ENCODE measurements around the gene GOLIM4.

GOLIM4 gene

DNA sequence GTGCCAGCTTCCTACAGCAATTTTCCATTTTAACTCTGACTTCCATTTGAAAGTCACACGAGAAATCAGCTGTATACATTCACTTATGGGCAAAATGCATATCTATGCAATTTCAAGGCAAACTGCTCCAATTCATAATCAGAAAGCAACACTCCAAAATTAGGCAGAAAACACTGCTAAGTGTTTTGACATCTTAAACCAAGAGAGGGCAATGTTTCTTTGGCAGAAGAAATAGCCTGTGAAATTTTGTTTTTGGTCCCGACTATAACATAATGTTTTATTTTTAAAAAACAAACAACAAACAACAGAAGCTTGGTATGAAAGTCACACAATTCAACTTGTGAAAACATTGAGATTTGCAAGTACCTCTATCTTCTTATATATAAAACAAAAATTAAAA lies 42.6 kb downstream of the GOLIM4 start:
- peak; percentile 13 for DNase-seq (ENCODE audit: low read depth)
- peak; percentile 53 for TF ChIP-seq CTCF (conservative IDR thresholded peaks at IDR 0.05; ENCODE audit: low read length)
- H3K4me3 ChIP-seq (ENCODE audit: low read length) = no peak overlapping the region

DNA sequence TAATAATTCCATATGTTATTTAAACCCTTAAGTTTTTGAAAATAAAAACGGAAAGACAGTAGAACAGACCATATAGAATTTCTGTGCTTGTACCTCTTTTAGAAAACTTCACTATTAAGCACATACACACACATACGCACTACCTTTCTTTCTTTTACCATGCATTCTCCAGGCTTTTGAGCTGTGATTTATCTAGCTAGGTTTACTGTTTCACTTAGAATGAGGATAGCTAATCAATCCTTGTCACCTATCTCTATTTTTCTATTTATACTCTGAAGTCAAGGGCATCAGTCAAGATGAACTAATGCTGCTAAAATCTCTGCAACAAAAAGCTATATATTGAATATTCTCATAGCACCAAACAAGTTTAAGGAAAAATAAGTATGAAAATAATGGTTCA lies 43.2 kb downstream of the GOLIM4 start:
- DNase-seq (ENCODE audit: low read depth) = no peak
- H3K4me3 ChIP-seq (ENCODE audit: low read length) = no peak overlapping the region
- no peak for TF ChIP-seq CTCF (conservative IDR thresholded peaks at IDR 0.05; ENCODE audit: low read length)

DNA sequence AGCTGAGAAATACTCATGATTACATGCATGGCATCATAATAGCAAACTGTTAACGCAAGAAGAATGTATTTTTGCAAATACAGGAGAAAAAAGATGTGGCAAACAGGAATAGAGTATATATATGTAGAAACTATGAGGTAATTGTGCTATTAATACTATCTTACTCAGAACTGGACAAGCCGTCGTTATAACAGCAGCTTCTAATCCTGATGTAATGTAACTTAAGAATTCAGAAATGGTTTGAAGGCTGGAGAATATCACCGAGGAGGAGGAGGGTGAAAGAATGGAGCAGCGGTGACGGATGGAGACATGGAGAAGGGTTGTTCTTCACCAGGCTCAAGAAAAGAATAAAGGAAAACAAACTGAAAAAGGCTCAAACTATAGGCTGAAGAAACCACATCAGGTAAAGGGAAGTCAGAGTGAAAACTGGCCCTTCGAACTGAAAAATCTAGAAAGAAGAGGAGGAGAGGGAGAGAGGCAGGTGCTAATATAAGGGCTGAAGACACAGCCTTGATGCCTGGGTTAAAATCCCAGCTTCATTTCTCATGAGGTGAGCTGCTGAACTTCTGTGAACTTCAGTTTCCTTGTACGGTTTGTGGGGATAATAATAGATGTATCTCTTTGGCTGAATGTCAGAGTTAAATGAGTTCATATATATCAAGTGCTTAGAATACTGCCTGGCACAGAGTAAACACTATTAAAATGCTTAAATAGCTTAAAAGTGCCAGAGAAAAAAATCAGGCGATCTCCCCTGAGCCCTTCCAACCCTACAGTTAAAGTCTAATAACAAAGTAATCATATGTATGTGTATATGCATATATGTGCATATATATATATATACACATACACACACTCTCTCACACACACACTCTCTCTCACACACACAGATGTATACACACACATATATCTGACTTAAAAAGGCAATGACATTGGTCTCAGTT lies 43.9 kb downstream of the GOLIM4 start:
- peak; percentile 69 for DNase-seq (ENCODE audit: low read depth)
- no peak for TF ChIP-seq CTCF (conservative IDR thresholded peaks at IDR 0.05; ENCODE audit: low read length)
- H3K4me3 ChIP-seq (ENCODE audit: low read length) = no peak overlapping the region

- TF ChIP-seq CTCF (conservative IDR thresholded peaks at IDR 0.05; ENCODE audit: low read length) = no peak
- DNase-seq (ENCODE audit: low read depth) = no peak
Measured at GRCh38 chr3:168051070-168051469, 44.7 kb downstream of the GOLIM4 start.

DNA sequence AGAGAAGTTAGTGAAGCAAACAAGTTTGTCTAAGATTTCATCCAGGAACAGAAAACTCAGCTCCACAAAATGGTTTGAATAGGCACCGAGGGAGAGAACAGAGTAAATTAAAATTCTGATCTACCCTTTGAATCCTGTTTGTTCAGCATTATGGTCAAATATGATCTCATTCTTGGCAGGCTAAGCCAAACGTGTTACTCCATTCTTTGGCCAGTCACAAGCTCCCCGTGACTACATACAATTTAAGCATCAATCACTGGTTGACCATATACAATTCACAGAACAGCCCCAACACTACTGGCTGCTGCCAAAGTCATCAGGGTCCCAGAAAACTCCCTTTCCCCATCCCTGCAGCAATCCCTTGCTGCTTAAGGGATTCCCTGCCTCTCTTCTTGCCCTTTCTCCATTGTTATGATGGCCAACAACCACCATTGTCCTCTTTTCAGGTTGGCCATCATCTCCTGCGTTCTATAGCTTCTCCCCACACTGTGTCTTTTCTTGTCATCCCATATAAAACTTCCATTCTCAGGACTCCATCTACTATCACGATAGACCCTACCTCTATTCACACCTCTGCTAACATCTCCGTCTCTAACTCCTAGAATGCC lies 46.3 kb downstream of the GOLIM4 start:
- TF ChIP-seq CTCF (conservative IDR thresholded peaks at IDR 0.05; ENCODE audit: low read length) = no peak
- no peak overlapping the region for H3K4me3 ChIP-seq (ENCODE audit: low read length)
- peak; percentile 66 for DNase-seq (ENCODE audit: low read depth)

More at GRCh38 chr3:168051070-168051469, 44.7 kb downstream of the GOLIM4 start:
- no peak overlapping the region for H3K4me3 ChIP-seq (ENCODE audit: low read length)

GRCh38 chr3:168048414-168049330 lies 47.1 kb downstream of the GOLIM4 start:
- DNase-seq (ENCODE audit: low read depth) = no peak
- TF ChIP-seq CTCF (conservative IDR thresholded peaks at IDR 0.05; ENCODE audit: low read length) = no peak

More at GRCh38 chr3:168048414-168049330, 47.1 kb downstream of the GOLIM4 start:
- H3K4me3 ChIP-seq (ENCODE audit: low read length) = no peak overlapping the region
